Fibroblast of lung (primary cell): ENCODE data around the gene RGS3. TPM values are rescaled to one million over a fixed set of nuclear protein-coding genes. Genes with fewer than 3 reads are reported as not detected.

Experiments
- DNase-seq, 2 donors: peaks; one replicate each; pipeline versions ENCODE4 v3.0.0 to v3.0.0-alpha.2; 2010; ENCODE audit warnings: low read depth in 2 of 2
- H2AFZ ChIP-seq: 2 replicates; pipeline ENCODE4 v1.5.1; 2012; ENCODE audit warnings: low read length, control low read depth, inconsistent platforms
- H3K27ac ChIP-seq: 2 replicates; pipeline ENCODE4 v1.5.1; 2011; ENCODE audit warnings: low read length, control low read depth; ENCODE audit not compliant: insufficient read depth
- H3K27me3 ChIP-seq: 2 replicates; pipeline ENCODE4 v1.5.1; 2011; ENCODE audit warnings: mild to moderate bottlenecking, low read length; ENCODE audit not compliant: control insufficient read depth, insufficient read depth
- H3K36me3 ChIP-seq: 2 replicates; pipeline ENCODE4 v1.5.1; 2011; ENCODE audit warnings: low read length; ENCODE audit not compliant: control insufficient read depth, insufficient read depth
- H3K4me1 ChIP-seq: 2 replicates; pipeline ENCODE4 v1.5.1; 2011; ENCODE audit warnings: low read length; ENCODE audit not compliant: control insufficient read depth, insufficient read depth; ENCODE audit errors: extremely low read depth
- H3K4me2 ChIP-seq: 2 replicates; pipeline ENCODE4 v1.5.1; 2011; ENCODE audit warnings: low read length, control low read depth; ENCODE audit not compliant: insufficient read depth; ENCODE audit errors: extremely low read depth
- H3K4me3 ChIP-seq, 4 experiments: fragments of 200-600 bp in 1 of 4; sonication (generic) in 1 of 4; replicated peaks in 1 of 4; 2 replicates each; pipeline ENCODE4 v1.5.1; 2011 to 2016; ENCODE audit warnings: low read length in 4 of 4, low read depth in 3 of 4, mild to moderate bottlenecking in 3 of 4, control low read depth in 2 of 4, inconsistent platforms in 1 of 4, mixed read lengths in 1 of 4; ENCODE audit not compliant: insufficient read depth in 1 of 4; ENCODE audit errors: control extremely low read depth in 1 of 4
- H3K79me2 ChIP-seq: 2 replicates; pipeline ENCODE4 v1.5.1; 2012; ENCODE audit warnings: mild to moderate bottlenecking, low read length, inconsistent platforms; ENCODE audit not compliant: control insufficient read depth, insufficient read depth
- H3K9ac ChIP-seq: 2 replicates; pipeline ENCODE4 v1.5.1; 2011; ENCODE audit warnings: mild to moderate bottlenecking, low read length, control low read depth; ENCODE audit not compliant: insufficient read depth
- H3K9me3 ChIP-seq: 2 replicates; pipeline ENCODE4 v1.5.1; 2012; ENCODE audit warnings: low read depth, low read length; ENCODE audit not compliant: control insufficient read depth, insufficient read depth
- H4K20me1 ChIP-seq: 2 replicates; pipeline ENCODE4 v1.5.1; 2011; ENCODE audit warnings: low read length; ENCODE audit not compliant: control insufficient read depth, insufficient read depth; ENCODE audit errors: extremely low read depth
- EZH2 ChIP-seq: IDR thresholded peaks from 2 replicates; pipeline ENCODE4 v1.5.1; 2012; ENCODE audit warnings: low read length, control low read depth, mild to moderate bottlenecking; ENCODE audit errors: missing control alignments
- polyA plus RNA-seq, 2 donors: library from polyadenylated mRNA; depleted of rRNA in 1 of 2; stranded (reverse) in 1 of 2; unstranded in 1 of 2; fragments of >200 nt; gene quantifications; 2 replicates each; pipeline ENCODE4 v1.2.1, GENCODE V29; 2011 to 2012; ENCODE audit warnings: missing spikeins in 1 of 2
- total RNA-seq: library from RNA; depleted of rRNA; stranded (reverse); fragments of >200 nt; gene quantifications from 2 replicates; pipeline ENCODE4 v1.2.1, GENCODE V29; 2014
- TF ChIP-seq, protein P1 (sequence below), 2 donors: IDR thresholded peaks in 1 of 2; conservative IDR thresholded peaks in 1 of 2; 1 replicate in 1 of 2; 2 replicates in 1 of 2; pipeline ENCODE4 v1.5.1; 2011 to 2012; ENCODE audit warnings: low read length in 2 of 2, control low read depth in 1 of 2, inconsistent platforms in 1 of 2, low read depth in 1 of 2, mild to moderate bottlenecking in 1 of 2

RGS3 gene
- total and polyA plus RNA-seq, 2 donors (not counting 1 experiment from before 2014, with no cell fraction given): 48.1 to 74.3 TPM

DNA sequence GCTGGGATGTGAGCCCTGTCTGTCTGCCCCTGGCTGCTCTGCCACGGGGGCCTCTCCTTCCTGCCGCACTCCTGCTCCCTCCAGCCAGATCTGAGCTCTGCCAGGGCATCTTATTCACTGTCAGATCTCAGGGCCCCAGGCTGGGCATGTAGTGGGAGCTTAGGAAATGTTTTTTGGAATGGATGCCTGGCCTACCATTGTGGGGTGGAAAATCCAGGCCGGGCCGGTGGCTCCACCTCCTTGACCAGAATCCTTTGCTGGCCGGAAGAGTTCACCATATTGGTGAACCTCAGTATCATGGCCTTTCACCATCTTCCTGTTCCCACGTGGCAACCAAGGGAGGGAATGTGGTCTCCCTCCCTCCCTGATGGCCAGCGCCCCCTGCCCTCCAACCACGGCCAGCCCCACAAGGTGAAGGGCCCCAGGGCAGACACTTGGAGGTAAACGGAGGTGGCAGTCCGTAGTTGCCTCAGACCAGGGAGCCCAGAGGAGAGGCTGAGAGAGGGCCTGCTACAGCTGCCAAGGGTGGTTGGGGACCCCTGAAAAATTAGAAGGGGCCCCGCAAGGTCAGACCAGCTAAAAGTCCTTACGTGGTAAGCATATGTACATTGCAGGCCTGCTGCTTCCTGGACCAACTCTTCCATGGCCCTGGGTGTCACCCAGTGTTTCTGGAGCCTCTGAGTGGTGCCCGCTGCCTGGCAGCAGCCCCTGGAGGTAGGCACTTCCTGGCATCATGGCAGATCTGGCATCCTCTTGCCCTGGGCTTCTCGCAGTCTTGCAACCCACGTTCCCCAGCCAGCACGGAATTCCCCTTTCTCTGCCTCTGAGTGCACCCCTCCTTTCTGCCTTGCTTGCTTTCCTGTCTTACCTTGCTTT is 153.3 kb downstream of the RGS3 start:
- Histone ChIP-seq H3K27me3 (no peaks in the 10 kb centered on the region), H3K79me2 (no peaks in the 10 kb centered on the region), H3K4me1 (peaks cover 38% of the 10 kb centered on the region), H3K36me3 (no peaks in the 10 kb centered on the region), H2AFZ (peak overlapping the region; percentile 49), H3K4me3 (no peak overlapping the region), H3K27ac (no peak overlapping the region), H3K4me2 (no peak overlapping the region), H4K20me1 (no peaks in the 10 kb centered on the region), H3K9ac (peak overlapping the region; percentile 18), H3K9me3 (no peaks in the 10 kb centered on the region)
- TF ChIP-seq EZH2: no peak
- TF ChIP-seq, protein P1, sequence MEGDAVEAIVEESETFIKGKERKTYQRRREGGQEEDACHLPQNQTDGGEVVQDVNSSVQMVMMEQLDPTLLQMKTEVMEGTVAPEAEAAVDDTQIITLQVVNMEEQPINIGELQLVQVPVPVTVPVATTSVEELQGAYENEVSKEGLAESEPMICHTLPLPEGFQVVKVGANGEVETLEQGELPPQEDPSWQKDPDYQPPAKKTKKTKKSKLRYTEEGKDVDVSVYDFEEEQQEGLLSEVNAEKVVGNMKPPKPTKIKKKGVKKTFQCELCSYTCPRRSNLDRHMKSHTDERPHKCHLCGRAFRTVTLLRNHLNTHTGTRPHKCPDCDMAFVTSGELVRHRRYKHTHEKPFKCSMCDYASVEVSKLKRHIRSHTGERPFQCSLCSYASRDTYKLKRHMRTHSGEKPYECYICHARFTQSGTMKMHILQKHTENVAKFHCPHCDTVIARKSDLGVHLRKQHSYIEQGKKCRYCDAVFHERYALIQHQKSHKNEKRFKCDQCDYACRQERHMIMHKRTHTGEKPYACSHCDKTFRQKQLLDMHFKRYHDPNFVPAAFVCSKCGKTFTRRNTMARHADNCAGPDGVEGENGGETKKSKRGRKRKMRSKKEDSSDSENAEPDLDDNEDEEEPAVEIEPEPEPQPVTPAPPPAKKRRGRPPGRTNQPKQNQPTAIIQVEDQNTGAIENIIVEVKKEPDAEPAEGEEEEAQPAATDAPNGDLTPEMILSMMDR (conservative IDR thresholded peaks at IDR 0.05 in 1 of 2, IDR thresholded peaks at IDR 0.05 in 1 of 2; ENCODE audit: low read depth in 1 of 2, low read length in 2 of 2): no peak
- DNase-seq: no peak

GRCh38 chr9:113617550-113617949 is 154.0 kb downstream of the RGS3 start:
- no peak for TF ChIP-seq EZH2
- TF ChIP-seq, protein P1 (conservative IDR thresholded peaks at IDR 0.05 in 1 of 2, IDR thresholded peaks at IDR 0.05 in 1 of 2; ENCODE audit: low read depth in 1 of 2, low read length in 2 of 2): no peak
- H3K4me3 ChIP-seq: no peak overlapping the region
- H3K36me3 ChIP-seq: no peaks in the 10 kb centered on the region
- H3K27ac ChIP-seq: no peak overlapping the region
- peak in 1 of 2 donors; percentile 30 for DNase-seq
- H3K4me2 ChIP-seq: no peak overlapping the region
- no peaks in the 10 kb centered on the region for H3K79me2 ChIP-seq
- H3K27me3 ChIP-seq: no peaks in the 10 kb centered on the region
- no peak overlapping the region for H2AFZ ChIP-seq
- H4K20me1 ChIP-seq: no peaks in the 10 kb centered on the region
- H3K9me3 ChIP-seq: no peaks in the 10 kb centered on the region
- H3K4me1 ChIP-seq: peaks cover 43% of the 10 kb centered on the region
- no peak overlapping the region for H3K9ac ChIP-seq

GRCh38 chr9:113618836-113619490 is 155.4 kb downstream of the RGS3 start:
- Histone ChIP-seq H3K4me2 (no peak overlapping the region), H3K36me3 (no peaks in the 10 kb centered on the region), H3K4me1 (peaks cover 48% of the 10 kb centered on the region), H3K9ac (no peak overlapping the region), H3K27ac (no peak overlapping the region), H2AFZ (no peak overlapping the region), H4K20me1 (no peaks in the 10 kb centered on the region), H3K79me2 (no peaks in the 10 kb centered on the region), H3K4me3 (no peak overlapping the region), H3K9me3 (no peaks in the 10 kb centered on the region), H3K27me3 (no peaks in the 10 kb centered on the region)
- no peak for DNase-seq
- TF ChIP-seq EZH2: no peak
- TF ChIP-seq, protein P1 (conservative IDR thresholded peaks at IDR 0.05 in 1 of 2, IDR thresholded peaks at IDR 0.05 in 1 of 2; ENCODE audit: low read depth in 1 of 2, low read length in 2 of 2): no peak
